Gastroesophageal sphincter (tissue), 3 donors: ENCODE results near the gene SNED1.

ENCODE experiments used
- CTCF ChIP-seq, 4 experiments: fragments of 200-600 bp in 2 of 4; fragments of 450-650 bp in 2 of 4; sonication (generic) in 1 of 4; IDR thresholded peaks; one replicate each; pipeline ENCODE4 v1.5.1; 2017 to 2019; ENCODE audit warnings: antibody characterized with exemption in 4 of 4, mild to moderate bottlenecking in 2 of 4, moderate library complexity in 2 of 4
- EP300 ChIP-seq: sonication (generic); formaldehyde crosslinking; IDR thresholded peaks from one replicate; pipeline ENCODE4 v1.6.1; 2017; ENCODE audit warnings: antibody characterized with exemption, mild to moderate bottlenecking

DNA sequence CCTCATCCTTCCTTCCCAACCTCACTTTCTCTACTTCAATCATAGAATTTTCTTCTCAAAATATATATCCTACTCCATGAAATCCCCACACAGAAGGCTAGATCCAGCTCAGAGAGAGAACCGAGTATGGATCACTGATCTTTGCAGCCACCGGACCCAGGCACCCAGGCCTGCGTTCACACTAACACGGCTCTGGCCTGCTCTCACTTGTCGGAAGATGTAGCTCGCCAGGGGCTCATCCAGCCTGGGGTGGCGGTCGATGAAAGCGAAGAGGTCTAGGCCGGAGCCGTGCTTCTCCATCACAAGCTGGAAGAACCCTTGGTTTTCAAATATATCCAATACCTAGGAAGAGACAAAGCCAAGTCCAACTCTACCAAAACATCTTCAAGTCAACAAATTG is 116.4 kb downstream of the SNED1 start:
- TF ChIP-seq EP300 (no peak), CTCF (IDR thresholded peaks at IDR 0.05) (no peak)
